Testis (tissue), 2 donors: ENCODE data around the gene SETD1B.

Source experiments
- POLR2A ChIP-seq: fragments of 450-650 bp; IDR thresholded peaks from one replicate; pipeline ENCODE4 v1.6.1; 2017; ENCODE audit warnings: antibody characterized with exemption, mild to moderate bottlenecking, moderate library complexity
- TF ChIP-seq, protein P1 (sequence below), 3 experiments: fragments of 450-650 bp in 2 of 3; fragments of 200-600 bp in 1 of 3; sonication (generic) in 1 of 3; IDR thresholded peaks; one replicate each; pipeline ENCODE4 v1.5.1; 2016 to 2019; ENCODE audit warnings: antibody characterized with exemption in 3 of 3, mild to moderate bottlenecking in 2 of 3, moderate library complexity in 1 of 3

DNA sequence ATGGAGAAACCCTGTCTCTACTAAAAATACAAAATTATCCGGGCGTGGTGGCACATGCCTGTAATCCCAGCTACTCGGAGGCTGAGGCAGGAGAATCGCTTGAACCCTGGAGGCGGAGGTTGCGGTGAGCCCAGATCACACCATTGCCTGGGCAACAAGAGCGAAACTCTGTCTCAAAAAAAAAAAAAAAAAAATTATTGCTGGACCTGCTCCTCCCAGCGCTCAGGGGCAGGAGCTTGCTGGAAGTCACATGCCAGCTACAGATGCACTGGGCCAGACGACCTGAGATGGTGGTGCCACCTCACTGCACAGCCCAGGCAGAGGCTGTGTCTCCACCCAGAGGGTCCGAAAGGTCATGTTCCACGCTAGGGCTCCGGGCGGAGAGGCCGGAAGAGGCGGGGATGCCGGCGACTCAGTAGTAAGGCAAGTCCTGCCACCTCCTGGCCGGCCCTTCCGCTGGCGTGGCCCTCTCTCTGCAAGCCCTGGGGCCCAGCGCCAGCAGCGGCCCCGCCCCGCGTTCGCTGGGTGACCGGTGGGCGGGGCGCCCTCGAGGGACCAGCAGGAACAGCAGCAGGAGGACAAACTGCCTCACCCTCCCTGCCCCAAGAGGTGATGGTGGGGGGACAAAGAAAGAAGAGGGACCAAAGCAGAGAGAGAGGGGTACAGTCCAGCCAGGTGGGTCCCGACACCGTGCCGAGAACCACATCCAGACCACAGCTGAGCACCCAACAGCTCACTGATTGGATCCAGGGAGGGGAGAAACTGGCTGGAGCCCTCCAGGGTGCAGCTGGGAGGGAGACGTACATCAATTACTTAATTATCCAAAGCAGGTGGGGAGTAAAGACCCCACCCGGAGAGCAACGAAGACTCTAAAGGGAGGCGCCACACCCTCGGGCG is 6.7 kb upstream of the SETD1B start:
- TF ChIP-seq, protein P1, sequence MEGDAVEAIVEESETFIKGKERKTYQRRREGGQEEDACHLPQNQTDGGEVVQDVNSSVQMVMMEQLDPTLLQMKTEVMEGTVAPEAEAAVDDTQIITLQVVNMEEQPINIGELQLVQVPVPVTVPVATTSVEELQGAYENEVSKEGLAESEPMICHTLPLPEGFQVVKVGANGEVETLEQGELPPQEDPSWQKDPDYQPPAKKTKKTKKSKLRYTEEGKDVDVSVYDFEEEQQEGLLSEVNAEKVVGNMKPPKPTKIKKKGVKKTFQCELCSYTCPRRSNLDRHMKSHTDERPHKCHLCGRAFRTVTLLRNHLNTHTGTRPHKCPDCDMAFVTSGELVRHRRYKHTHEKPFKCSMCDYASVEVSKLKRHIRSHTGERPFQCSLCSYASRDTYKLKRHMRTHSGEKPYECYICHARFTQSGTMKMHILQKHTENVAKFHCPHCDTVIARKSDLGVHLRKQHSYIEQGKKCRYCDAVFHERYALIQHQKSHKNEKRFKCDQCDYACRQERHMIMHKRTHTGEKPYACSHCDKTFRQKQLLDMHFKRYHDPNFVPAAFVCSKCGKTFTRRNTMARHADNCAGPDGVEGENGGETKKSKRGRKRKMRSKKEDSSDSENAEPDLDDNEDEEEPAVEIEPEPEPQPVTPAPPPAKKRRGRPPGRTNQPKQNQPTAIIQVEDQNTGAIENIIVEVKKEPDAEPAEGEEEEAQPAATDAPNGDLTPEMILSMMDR (IDR thresholded peaks at IDR 0.05), result peak; percentile 11 to 42 (median 33)
- TF ChIP-seq POLR2A, result no peak
